DMS79 treated with DMSO at 0.1 percent for 48 hours (cell line): ENCODE measurements around the gene PACS1.

Source experiments
- DNase-seq: peaks from one replicate; lab custom pipeline; 2025; lab: John Stamatoyannopoulos, UW

The PACS1 gene

DNA sequence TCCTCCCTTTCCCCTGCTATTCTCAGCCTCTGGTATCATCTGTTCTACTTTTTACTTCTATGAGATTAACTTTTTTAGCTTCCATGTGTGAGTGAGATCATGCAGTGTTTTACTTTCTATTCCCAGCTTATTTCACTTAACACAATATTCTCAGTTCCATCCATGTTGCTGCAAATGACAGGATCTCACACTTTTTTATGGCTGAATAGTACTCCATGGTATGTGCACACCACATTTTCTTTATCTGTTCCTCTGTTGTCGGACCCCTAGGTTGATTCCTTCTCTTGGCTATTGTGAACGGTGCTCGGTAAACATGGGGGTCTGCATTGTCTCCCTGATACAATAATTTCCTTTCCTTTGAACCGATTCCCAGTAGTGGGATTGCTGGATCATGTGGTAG, 117.4 kb downstream of the PACS1 start:
- DNase-seq, result no peak

DNA sequence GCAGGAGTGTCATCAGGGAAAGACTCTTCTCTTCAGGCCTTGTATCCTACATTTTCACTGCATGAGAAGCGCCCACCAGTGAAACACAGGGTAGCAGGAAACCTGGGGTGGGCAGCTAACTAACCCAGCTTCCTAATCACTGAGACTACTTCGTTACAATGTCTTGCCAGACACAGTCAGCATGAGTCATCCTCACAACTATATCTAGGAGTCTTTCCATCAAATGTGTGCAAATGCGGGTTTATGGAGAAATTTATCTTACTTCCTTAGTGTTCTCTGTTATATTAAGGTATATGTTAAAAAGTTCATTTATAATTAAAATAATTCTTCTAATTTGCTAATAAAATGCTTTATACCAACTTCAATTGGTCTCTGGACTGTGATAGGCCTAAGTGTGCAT, 118.5 kb downstream of the PACS1 start:
- no peak for DNase-seq

DNA sequence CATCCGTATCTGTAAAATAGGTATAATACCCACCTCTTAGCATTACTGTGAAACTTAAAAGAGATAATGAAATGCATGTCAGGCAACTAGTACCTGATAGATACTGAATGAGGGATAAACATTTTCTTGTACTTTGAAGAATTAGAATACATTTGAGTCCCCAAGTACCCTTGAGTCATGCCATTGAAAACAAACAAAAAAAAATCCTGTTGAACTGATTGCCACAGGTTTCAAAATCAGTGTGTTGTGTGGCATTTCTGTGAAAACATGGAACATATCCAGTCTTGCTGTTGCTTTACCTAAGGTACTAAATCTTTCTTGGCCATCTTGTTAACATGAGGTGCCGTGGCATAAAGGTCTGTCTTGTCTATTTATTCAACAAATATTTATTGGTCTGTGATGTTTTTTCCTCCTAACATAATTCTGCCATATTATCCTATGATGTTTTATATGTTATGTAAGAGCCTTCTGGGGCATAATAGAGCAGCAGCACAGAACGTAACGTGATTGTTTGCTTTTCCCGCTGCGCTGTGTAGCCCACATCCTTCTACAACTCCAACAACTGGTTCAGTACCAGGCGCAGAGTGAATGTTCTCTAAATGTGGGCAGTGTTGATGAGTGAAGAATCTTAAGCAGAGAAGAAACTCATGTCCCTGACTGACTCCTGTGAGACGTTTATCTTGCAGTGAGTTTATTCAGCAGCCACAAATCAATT, 119.1 kb downstream of the PACS1 start:
- no peak for DNase-seq

DNA sequence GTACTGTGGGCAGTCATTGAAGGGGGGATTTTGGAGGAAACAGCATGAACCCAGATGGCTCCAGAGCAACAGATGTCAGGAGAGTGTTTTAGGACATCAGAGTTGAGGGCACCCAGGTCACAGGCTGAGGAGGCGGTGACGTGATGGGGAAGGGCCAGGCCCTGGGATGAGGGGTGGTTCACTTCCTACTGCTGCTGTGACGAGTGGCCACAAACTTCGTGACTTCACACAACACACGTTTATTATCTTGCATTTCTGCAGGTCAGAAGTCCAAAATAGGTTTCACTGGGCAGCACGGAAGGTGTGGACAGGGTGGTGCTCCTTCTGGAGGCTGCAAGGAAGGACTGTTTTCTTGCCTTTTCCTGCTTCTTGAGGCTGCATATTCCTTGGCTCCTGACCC, 120.7 kb downstream of the PACS1 start:
- DNase-seq, result no peak

DNA sequence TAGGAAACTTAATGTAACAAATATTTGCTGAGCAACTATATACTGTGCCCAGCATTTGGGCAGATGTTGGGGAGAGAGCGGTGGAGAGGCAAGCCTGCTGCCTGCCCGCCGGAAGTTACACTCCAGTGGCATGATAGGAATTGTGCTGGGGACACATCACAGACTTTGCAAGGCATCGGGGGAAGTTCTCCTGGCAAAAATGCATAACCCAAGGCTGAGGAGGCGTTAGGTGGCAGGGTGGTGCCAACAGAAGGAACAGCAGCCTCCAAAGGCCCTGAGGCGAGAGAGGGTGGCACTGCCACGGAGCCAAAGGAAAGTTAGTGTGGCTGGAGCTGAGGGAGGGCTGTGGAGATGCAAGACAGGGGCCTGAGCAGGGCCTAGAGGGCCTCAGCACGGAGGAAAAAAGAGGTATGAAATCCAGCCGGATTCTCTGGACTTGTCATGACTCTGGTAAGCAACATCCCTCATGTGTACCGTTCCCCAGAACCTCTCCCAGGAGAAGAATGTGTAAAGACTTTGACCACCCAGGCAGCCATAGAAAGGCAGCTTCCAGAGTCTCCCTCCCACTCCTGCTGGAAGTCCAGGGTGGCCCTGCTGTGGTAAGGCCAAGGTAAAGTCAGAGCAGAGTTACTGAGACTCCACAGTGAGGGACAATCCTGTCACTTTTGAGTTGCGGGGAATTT, 122.2 kb downstream of the PACS1 start:
- no peak for DNase-seq

DNA sequence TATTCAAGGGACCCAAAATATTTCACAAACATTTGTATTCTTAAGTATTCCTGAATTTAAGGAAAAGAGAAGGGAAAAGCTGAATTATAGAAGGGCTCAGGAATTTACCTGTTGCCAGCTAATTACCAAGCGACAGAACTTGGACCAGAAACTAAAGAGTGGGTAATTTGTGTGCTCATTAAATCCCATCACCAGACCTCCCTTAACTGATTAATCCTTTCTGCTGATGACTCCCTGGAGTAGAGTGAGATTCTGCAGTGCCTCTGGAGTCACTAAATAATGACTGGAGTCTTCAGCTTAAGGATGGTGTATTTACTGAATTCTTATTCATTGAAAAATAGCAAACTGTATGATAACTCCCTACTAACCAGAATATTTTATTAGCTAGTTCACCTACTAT, 124.3 kb downstream of the PACS1 start:
- no peak for DNase-seq

DNA sequence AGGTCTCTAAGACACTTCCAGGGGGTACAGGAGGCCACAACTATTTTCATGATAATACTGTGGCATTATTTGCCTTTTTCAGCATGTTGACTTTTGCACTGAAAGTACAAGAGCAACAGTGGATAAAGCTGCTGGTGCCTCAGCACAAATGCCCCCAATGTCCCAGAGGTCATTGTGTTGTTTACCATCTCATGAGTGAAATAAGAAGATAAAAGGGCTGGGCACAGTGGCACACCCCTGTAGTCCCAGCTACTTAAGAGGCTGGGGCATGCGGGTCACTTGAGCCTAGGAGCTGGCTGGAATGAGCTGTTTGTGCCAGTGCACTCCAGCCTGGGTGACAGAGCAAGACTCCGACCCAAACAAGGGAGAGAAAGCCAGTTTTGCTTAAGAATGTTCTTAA, 125.8 kb downstream of the PACS1 start:
- no peak for DNase-seq

GRCh38 chr11:66203847-66204246, 133.8 kb downstream of the PACS1 start:
- DNase-seq, result no peak

DNA sequence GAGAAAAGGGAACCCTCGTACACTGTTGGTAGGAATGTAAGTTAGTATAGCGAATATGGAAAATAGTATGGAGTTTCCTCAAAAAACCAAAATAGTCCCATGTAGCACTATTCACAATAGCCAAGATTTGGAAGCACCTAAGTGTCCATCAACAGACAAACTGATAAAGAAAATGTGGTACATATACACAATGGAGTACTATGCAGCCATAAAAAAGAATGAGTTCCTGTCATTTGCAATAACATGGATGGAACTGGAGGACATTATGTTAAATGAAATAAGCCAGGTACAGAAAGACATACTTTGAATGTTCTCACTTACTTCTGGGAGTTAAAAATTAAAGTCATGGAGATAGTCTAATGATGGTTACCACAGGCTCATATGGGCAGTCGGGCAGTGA, 134.3 kb downstream of the PACS1 start:
- DNase-seq, result no peak

DNA sequence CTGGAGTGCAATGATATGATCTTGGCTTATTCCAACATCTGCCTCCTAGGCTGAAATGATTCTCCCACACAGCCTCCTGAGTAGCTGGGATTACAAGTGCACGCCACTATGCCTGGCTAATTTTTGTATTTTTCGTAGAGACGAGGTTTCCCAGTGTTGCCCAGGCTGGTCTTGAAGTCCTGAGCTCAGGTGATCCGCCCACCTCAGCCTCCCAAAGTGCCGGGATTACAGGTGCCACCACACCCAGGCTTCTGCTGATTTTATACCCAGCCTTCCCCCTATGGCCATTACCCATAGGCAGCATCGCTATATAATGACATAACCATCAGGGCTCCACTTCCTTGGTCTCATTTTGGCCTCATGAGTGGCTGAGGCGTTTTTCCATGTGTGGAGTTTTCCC, 137.7 kb downstream of the PACS1 start:
- DNase-seq, result no peak

DNA sequence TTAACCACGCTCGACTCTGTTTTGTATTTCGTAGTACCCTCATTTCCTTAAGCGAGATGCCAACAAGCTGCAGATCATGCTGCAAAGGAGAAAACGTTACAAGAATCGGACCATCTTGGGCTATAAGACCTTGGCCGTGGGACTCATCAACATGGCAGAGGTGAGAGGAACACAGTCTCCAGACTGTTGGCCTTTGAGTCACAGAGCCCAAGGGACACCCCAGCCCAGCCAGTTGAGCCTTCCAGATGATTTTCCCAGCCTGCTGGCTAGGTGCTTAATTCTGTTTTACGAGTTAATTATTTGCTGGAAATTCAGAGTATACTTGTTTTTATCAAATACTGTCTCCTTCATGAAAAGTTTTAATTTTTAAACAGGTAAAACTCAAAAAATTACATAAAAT, 141.0 kb downstream of the PACS1 start:
- DNase-seq, result no peak

- DNase-seq, result no peak
These were observed 146.8 kb downstream of the PACS1 start for GRCh38 chr11:66216911-66217310.

GRCh38 chr11:66218036-66218435, 148.0 kb downstream of the PACS1 start:
- DNase-seq, result no peak

DNA sequence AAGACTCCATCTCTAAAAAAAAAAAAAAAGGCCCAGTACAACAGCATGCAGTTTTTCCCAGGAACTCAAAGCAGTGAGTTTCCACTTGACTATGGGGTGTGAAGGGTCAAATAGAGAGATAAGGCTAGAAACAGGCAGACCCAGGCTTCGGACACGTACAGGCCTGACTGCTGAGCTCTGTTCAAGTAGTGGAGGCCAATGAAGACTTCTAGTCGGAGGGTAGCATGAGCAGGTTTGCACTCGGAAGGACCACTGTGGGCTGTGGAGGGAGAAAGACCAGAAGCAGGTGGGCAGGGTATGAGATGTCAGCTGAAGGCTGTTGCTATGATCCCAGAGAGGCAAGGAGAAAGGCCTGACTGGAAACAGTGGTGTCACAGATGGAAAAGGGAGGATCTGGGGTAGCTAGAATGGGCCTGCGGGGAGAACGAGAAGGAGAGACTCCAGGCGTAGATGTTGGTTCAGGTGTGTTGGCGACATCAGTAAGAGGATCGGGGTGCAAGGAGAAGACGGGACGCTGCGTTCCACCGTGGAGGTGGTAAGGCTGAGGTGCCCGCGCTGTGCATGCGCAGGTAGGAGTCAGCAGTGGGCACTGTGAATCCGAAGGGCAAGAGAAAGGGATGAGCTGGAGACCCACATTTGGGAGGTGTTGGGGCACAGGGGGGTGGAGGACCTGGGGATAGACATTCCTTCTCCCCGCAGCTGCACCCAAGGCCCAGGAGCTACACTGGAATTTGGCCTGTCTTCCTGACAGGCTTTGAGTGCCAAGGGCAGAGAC, 149.0 kb downstream of the PACS1 start:
- DNase-seq, result no peak

- no peak for DNase-seq
These were observed 149.9 kb downstream of the PACS1 start for GRCh38 chr11:66219846-66220565.

DNA sequence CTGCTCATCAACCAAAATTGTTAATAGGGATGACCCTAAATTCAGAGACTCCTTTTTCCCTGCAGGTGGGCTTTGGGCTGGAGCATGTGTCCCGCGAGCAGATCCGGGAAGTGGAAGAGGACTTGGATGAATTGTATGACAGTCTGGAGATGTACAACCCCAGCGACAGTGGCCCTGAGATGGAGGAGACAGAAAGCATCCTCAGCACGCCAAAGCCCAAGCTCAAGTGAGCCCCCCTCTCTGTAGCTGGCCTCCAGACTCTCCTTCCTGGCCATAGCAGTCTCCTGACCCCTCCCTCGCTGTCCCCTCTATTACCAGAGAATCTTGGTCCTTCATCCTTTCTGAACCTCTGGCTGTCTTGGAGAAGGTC, 150.5 kb downstream of the PACS1 start:
- no peak for DNase-seq

DNA sequence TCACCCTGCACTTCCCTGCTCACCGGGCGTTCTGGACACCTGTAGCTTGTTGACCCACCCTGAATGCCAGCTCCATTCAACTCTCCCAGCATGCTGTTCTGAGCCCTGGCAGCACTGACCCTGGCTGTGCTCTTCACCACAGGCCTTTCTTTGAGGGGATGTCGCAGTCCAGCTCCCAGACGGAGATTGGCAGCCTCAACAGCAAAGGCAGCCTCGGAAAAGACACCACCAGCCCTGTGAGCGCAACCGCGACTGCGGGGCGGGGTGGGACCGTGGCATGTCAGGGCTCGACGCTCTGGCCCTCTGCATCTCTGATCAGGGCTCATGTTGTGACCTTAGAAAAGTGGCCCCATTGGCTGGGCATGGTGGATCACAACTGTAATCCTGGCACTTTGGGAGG, 150.9 kb downstream of the PACS1 start:
- no peak for DNase-seq

DNA sequence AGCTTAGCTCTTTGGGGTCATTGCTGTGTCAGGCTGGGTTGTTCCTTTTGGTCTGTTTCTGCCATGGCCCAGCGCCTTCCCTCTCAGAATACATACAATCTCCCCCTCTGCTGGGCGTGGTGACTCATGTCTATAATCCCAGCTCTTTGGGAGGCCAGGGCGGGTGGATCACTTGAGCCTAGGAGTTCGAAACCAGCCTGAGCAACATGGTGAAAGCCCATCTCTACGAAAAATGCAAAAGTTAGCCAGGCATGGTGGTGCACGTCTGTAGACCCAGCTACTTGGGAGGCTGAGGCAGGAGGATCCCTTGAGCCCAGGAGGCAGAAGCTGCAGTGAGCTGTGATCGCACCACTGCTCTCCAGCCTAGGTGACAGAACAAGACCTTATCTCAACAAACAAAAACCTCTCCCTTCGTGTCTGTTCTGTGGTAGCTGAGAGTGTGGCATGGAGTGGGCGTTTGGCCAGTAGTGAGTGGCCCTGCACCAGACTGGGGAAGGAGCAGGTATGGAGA, 151.7 kb downstream of the PACS1 start:
- no peak for DNase-seq

DNA sequence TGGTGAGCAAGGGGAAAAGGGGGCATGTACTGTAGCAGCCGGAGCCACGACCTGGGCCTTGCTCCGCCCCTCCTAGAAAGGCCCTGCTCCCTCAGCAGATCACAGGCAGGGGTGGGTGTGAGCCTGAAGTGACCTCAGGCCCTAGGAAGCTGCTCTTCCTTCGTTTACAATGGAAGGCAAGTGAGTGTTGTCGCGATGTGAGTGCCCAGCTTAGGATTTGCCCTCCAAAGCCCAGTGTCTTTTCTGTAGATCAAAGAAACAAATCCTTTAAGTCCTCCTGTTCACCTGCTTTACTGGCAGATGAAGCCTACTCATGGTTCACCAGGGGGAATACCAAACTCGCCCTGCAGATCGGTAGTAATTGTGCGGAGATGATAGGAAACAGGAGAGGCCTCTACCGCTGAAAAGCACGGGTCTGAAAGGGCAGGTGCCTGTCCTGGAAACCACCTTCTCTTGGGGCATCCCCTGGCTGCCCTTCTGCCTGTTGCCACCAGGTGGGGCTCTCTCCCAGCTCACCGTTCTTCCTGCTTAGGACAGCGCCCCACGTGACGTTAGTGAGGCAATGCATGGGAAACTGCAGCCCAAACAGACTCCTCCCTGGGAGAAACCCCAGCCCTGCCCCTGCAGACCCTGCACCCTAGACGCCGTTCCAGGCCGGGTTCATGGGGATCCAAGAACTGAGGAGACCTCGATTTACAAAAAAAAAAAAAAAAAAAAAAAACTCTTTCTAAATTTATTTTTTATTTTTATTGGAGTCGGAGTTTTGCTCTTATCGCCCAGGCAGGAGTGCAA, 152.5 kb downstream of the PACS1 start:
- DNase-seq, result peak; percentile 86

DNA sequence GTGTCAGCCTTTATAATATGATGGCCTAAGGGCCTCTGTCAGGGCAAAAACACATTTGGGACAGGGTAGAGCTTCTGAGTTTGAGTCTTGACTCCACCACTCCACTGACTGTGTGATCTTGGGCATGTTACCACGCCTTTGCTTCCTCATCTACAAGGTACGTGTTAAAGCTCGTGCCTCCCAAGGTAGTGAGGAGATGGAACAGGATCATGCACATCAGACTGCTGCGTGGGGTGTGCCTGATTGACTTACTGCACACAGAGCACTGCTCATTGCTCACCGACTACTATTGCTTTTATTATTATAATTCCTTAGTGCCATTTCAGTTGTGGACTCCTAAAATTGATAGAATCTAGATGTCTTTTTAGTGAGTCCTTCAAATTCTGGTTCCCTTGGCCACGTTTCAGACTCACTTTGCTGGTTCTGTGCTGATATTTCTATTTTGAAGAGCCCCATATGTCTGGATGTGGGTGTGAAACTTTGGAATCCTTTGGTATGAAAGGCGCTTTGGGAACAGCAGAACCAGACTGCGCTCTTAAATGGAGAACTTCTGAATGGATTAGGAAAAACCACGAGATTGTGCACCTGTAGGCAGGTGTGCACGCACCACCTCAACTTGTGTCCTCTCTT, 154.3 kb downstream of the PACS1 start:
- no peak for DNase-seq

- no peak for DNase-seq
These were observed 155.0 kb downstream of the PACS1 start for GRCh38 chr11:66225066-66225465.
